Colonic mucosa (tissue), 4 donors: Measurements from ENCODE around the gene PLXNA4. TPM values are rescaled to one million over a fixed set of nuclear protein-coding genes. Genes with fewer than 3 reads are reported as not detected.
A peak's percentile ranks its signal among the peaks of the same experiment; 100 is the strongest.
"Not testable (repeated sequence)": the region's sequence is repeated elsewhere in the genome, so short reads cannot be mapped to it uniquely, and the experiment has no call there.

ENCODE experiments used
- DNase-seq: peaks from one replicate; pipeline ENCODE4 v3.0.0-alpha.2; 2020
- H3K27ac ChIP-seq: fragments of 200-600 bp; one replicate; pipeline ENCODE4 v1.8.0; 2021
- H3K27me3 ChIP-seq: fragments of 200-600 bp; one replicate; pipeline ENCODE4 v1.8.0; 2021
- H3K36me3 ChIP-seq: fragments of 200-600 bp; one replicate; pipeline ENCODE4 v1.8.0; 2021
- H3K4me1 ChIP-seq: fragments of 200-600 bp; one replicate; pipeline ENCODE4 v1.8.0; 2021; ENCODE audit warnings: mild to moderate bottlenecking
- H3K4me3 ChIP-seq: fragments of 200-600 bp; one replicate; pipeline ENCODE4 v1.8.0; 2021
- H3K9ac ChIP-seq, 2 donors: one replicate each; pipeline ENCODE4 v1.7.0; 2013; ENCODE audit warnings: control low read depth in 2 of 2, low read depth in 2 of 2, low read length in 2 of 2
- H3K9me3 ChIP-seq: fragments of 200-600 bp; one replicate; pipeline ENCODE4 v1.8.0; 2021
- intact Hi-C: fragments of 100-400 bp; cut with DNase I; formaldehyde crosslinking; loops from one replicate; pipeline ENCODE4 v1.14.1; 2022
- total RNA-seq, 2 donors: library from RNA; stranded (reverse); fragmentation: NEBNext Ultra II Directional in 1 of 2; extraction: Animal tissue kit (Norgen Biotek cat#: 25700) in 1 of 2; gene quantifications; one replicate each; pipeline ENCODE4 v1.2.1, GENCODE V29; 2021
- TF ChIP-seq, protein P1 (sequence below): fragments of 200-600 bp; IDR thresholded peaks from one replicate; pipeline ENCODE4 v1.8.0; 2022; ENCODE audit warnings: antibody characterized with exemption, mild to moderate bottlenecking
- donor health status: healthy.
- donor health status: DM: no; HTN: no; CAD: no.
- donor health status: DM: no; HTN: no; CAD: no.

The PLXNA4 gene
- total RNA-seq, 2 donors from 2014 or later = 0.15 to 0.77 TPM

DNA sequence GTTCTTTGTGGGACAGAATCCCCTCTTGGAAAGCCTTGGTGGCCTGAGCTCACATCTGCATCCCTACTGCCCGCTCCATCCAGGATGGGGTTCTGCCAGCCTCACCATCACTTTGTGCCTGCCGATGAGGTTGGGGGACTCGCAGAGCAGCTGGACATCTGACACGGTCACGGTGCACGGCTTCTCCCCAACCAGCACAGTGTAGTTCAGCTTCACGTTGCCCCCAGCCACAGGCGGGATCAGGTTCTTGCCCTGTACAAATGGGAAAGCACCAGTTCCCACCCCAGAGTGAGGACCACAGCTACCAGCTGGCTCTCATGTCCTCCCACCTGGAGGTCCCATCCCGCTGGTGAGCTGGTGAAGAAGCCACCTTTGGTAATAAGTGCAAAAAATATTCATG is 395.8 kb downstream of the PLXNA4 start:
- H3K36me3 ChIP-seq = no peaks in the 10 kb centered on the region
- no peak overlapping the region for H3K9ac ChIP-seq
- no peaks in the 10 kb centered on the region for H3K9me3 ChIP-seq
- intact Hi-C loops = no loop called here
- no peaks in the 10 kb centered on the region for H3K4me1 ChIP-seq
- no peaks in the 10 kb centered on the region for H3K27me3 ChIP-seq
- no peak overlapping the region for H3K27ac ChIP-seq
- TF ChIP-seq, protein P1, sequence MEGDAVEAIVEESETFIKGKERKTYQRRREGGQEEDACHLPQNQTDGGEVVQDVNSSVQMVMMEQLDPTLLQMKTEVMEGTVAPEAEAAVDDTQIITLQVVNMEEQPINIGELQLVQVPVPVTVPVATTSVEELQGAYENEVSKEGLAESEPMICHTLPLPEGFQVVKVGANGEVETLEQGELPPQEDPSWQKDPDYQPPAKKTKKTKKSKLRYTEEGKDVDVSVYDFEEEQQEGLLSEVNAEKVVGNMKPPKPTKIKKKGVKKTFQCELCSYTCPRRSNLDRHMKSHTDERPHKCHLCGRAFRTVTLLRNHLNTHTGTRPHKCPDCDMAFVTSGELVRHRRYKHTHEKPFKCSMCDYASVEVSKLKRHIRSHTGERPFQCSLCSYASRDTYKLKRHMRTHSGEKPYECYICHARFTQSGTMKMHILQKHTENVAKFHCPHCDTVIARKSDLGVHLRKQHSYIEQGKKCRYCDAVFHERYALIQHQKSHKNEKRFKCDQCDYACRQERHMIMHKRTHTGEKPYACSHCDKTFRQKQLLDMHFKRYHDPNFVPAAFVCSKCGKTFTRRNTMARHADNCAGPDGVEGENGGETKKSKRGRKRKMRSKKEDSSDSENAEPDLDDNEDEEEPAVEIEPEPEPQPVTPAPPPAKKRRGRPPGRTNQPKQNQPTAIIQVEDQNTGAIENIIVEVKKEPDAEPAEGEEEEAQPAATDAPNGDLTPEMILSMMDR = no peak
- no peak overlapping the region for H3K4me3 ChIP-seq
- no peak for DNase-seq

DNA sequence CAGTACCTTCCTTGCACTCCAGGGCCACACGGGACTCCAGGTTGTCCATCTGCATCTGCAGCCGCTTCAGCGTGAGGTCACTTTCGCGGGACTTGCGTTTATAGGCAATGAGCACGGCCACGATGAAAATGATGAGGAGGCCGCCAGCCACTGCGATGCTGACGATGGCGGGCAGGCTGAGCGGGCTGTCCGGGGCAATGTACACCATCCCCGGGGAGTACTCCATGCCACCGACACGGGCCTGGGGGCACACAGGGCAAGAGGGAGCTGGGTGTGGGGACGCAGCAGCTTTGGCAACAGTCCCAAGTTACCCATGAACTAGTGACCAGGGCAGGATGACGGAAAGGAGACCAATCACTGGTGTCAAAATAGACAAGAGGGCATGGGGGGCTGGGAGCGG is 396.6 kb downstream of the PLXNA4 start:
- no peak overlapping the region for H3K9ac ChIP-seq
- H3K4me1 ChIP-seq = no peaks in the 10 kb centered on the region
- DNase-seq = no peak
- H3K27me3 ChIP-seq = no peaks in the 10 kb centered on the region
- no peaks in the 10 kb centered on the region for H3K36me3 ChIP-seq
- no peak overlapping the region for H3K27ac ChIP-seq
- no peaks in the 10 kb centered on the region for H3K9me3 ChIP-seq
- no peak overlapping the region for H3K4me3 ChIP-seq
- TF ChIP-seq, protein P1 = no peak
- intact Hi-C loops = no loop called here

DNA sequence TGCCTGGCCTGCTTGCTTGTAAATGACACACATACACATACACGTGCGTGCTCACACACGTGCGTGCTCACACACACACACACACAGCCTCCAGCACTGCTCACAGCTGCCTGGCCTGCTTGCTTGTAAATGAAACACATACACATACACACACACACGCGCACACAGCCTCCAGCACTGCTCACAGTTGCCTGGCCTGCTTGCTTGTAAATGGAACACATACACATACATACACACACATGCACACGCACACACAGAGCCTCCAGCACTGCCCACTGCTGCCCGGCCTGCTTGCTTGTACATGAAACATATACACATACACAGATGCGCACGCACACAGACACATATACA is 397.2 kb downstream of the PLXNA4 start:
- H3K27ac ChIP-seq = no peak overlapping the region
- H3K4me1 ChIP-seq = no peaks in the 10 kb centered on the region
- TF ChIP-seq, protein P1 = no peak
- no peaks in the 10 kb centered on the region for H3K9me3 ChIP-seq
- H3K36me3 ChIP-seq = no peaks in the 10 kb centered on the region
- no peaks in the 10 kb centered on the region for H3K27me3 ChIP-seq
- intact Hi-C loops = no loop called here
- no peak overlapping the region for H3K9ac ChIP-seq
- no peak overlapping the region for H3K4me3 ChIP-seq
- no peak for DNase-seq

DNA sequence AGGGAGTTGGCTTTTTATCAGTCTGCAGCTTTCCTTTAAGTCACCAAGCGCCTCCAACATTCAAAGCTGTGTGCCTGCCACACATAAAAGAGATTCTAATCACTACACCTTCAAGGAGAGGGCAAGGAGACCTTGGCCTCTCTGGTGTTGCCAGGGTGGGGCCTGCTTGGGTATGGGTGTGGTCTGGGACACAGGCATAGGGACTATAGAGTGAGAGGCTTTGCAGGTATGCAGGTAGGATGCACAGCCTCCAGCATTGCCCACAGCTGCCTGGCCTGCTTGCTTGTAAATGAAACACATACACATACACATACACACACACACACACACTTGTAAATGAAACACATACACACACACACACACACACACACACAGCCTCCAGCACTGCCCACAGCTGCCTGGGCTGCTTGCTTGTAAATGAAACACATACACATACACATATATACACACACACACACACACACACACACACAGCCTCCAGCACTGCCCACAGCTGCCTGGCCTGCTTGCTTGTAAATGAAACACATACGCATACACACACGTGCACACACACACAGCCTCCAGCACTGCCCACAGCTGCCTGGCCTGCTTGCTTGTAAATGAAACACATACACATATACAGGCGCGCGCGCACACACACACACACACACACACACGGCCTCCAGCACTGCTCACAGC is 397.7 kb downstream of the PLXNA4 start:
- H3K9me3 ChIP-seq, H3K9ac ChIP-seq, intact Hi-C loops, H3K4me3 ChIP-seq, H3K27me3 ChIP-seq, H3K36me3 ChIP-seq, H3K4me1 ChIP-seq, H3K27ac ChIP-seq: not testable (repeated sequence)
- peak; percentile 58 for DNase-seq

DNA sequence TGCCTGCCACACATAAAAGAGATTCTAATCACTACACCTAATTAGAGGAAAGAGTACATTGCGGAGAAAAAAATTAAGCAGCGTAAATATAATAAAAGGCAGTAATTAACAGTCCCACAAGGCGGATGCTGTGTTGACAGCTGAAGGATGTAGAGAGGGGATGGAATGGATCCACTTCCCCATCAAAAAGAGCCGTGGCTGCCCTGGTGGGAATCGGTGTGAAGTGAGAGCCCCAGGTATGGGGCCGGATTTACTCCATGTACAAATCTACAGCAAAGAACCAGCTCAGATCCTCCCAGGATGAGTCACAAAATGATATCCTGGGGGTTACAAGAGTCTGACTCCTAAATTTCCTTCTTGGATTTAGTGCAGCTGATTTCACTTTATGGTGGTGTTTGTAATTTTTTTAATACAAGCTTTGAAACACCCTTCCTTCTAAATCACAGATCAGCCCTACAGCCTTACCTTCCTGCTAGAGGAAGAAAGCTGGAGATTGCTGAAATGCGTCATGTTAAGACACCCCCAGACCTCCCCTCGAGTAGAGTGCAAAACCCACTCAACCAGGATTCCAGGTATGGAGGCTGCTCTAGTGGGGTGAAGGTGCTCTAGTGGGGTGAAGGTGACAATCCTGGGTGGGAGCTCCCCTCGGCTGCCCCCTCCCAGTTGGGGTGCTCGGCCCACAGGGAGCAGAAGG is 398.4 kb downstream of the PLXNA4 start:
- no peak for DNase-seq
- Histone ChIP-seq H3K27me3 (no peaks in the 10 kb centered on the region), H3K36me3 (no peaks in the 10 kb centered on the region), H3K4me1 (no peaks in the 10 kb centered on the region), H3K4me3 (no peak overlapping the region), H3K27ac (no peak overlapping the region), H3K9me3 (no peaks in the 10 kb centered on the region), H3K9ac (no peak overlapping the region)
- intact Hi-C loops = no loop called here
- TF ChIP-seq, protein P1 = no peak

DNA sequence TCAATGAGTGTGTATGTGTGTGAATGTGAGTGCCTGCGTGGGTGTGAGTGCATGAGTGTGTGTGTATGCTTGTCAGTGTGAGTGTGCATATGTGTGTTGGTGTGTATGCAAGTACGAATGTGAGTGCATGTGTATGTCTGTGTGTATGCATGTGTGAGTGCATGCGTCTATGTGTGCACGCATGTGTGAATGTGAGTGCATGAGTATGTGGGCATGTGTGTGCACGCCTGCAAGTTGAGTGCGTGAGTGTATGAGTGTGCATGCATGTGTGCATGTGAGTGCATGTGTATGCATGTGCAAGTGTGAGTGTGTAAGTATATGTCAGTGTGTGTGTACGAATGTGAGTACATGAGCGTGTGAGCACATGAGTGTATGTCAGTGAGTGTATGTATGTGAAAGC is 399.6 kb downstream of the PLXNA4 start:
- TF ChIP-seq, protein P1 = no peak
- intact Hi-C loops = no loop called here
- Histone ChIP-seq H3K27me3 (no peaks in the 10 kb centered on the region), H3K4me1 (no peaks in the 10 kb centered on the region), H3K36me3 (no peaks in the 10 kb centered on the region), H3K9ac (no peak overlapping the region), H3K9me3 (no peaks in the 10 kb centered on the region), H3K27ac (no peak overlapping the region), H3K4me3 (no peak overlapping the region)
- no peak for DNase-seq
